ENCODE data around the gene MRPS24.

MRPS24 gene

GRCh38 chr7:43876976-43877745 is 7.8 kb upstream of the MRPS24 start:
- no peak for DNase-seq

DNA sequence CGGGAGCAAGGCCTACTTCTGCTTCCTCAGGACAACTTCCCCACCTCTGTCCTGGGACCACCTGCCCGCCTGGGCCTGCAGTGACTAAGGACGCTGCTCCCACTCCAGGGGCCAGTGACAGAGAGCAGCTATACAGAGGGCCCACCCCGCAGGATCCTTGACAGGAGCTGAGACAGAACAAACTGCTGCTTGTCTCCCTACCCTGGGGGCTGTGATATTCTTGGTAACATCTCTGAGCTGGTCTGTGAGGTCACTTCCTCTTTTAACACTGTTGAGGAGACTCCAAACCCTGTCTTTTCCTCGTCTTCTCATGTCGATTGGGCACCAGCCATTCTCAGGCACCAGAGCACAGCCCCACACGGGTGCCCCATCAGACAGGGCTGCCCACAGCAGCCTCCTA is 6.9 kb upstream of the MRPS24 start:
- DNase-seq, result no peak

DNA sequence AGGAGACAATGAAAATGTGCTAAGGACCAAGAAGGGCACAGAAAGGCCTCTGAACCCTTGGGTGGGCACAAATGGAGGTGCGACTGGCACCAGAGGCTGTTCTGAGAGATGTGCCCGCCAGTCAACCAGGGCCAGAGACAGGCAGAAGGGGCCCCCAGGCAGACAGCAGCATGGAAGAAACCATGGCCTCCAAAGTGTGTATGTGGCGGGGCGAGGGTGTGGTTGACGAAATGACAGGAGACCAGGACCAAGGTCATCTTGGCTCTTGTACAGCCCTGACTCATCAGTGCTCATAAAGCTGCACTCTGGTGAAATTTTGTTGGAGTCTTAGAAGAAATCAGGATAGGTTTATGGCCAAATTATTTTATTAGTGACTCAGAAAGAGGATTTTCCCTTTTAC is 4.0 kb upstream of the MRPS24 start:
- peak; percentile 81 for DNase-seq

DNA sequence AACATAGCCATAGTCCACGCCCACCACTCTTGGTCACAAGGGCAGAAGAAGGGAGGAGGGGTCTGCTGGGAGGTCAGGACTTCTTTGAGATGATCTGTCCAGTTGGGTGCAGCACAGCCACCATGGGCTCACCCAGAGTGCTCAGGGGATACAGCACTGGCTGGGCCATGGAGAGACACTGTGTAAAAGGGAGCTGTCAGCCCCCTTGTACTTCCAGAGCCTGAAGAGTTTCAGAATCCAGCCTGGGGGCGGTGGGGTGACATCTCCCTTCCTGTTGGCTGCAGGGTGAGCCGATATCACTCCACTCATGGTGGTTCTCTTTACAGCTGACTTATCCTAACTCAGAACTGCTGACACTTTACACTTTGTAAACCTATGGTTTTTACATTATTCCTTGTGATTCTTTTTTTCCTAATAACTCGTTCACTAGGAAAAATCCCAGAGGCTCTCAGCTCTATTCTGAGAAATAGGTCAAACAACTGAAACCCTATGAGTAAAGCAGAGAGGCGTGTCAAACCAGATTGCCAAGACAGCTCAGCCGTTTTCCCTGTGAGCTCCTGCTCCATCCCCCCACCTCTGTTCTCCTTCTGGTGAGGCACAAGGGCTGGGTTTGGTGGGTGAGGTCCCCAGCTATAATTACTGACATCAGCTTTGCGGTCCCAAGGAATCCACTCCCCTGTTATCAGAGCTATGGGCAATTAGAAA is 3.2 kb upstream of the MRPS24 start:
- peak; percentile 92 for DNase-seq

- DNase-seq, result no peak
Observed at GRCh38 chr7:43871064-43871463, 1.7 kb upstream of the MRPS24 start.

GRCh38 chr7:43870316-43870715 is 999 bp upstream of the MRPS24 start:
- no peak for DNase-seq

DNA sequence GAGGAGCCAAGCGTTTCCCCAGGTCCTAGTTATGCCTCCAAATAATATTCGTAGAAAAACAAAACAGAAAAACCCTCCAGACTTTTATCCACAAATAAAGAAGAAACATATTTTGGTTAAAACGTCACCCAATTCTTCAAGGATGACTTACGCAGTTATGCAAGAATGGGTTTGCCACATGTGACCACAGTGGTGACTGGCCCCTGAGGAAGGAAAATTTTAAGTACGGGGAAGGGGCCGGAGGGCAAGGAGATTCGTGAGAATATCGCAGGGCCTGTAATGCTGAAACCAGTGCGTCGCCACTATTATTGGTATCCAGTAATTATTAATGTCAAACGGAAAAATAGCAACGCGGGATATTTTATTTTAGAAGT is 537 bp upstream of the MRPS24 start:
- peak; percentile 92 for DNase-seq

- no peak for DNase-seq
Observed at GRCh38 chr7:43868681-43869005, 674 bp downstream of the MRPS24 start.

- DNase-seq, result no peak
Observed at GRCh38 chr7:43868181-43868580, 1.1 kb downstream of the MRPS24 start.

DNA sequence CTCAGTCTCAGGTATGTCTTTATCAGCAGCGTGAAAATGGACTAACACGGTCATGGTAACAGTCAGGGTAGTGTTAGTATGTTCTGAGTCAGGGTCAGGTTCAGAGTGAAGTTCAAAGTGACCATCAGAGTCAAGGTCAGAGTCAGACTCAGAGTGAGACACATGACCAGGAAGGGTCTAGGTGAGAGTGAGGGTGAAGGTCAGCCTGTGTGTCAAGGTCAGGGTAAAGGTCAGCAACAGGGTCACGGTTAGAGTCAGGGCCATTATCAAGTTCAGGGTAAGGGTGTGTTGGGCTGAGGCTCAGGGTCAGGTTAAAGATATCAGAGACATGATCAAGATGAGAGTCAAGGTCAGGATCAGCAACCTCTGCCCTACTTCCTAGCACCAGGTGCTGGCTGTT is 4.0 kb downstream of the MRPS24 start:
- no peak for DNase-seq

DNA sequence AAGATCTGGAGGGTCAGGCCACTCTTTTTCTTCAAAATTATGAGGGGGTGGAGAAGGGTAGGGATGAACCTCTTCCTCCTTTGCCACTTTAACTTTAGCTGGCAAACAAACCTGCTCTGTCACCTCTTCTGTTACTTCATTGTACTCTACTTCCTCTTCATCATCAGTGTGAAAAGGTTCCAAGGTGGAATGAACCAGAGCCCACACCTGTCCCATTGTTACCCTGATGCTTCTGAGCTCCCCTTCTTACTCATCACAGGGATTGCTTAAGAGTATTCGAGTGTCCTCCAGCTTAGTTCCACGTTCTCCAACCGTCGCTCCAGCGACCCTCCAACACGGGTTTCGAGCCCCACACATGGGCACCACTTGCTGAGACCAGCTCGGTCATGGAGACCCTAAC is 5.2 kb downstream of the MRPS24 start:
- DNase-seq, result no peak

DNA sequence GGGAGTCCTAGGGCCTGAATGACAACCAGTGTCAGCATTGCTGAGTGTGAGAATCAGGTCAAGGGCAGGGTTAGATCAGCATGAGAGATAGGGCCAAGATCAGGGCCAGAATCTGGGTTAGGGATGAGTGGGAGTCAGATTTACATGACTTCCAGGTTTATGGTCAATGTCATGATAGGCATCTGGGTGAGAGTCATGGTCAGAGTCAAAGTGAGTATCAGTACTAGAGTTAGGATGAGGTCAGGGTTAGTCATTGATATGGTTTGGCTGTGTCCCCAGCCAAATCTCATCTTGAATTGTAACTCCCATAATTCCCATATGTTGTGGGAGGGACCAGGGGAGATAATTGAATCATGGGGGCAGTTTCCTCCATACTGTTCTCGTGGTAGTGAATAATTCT is 12.3 kb downstream of the MRPS24 start:
- peak; percentile 42 for DNase-seq

DNA sequence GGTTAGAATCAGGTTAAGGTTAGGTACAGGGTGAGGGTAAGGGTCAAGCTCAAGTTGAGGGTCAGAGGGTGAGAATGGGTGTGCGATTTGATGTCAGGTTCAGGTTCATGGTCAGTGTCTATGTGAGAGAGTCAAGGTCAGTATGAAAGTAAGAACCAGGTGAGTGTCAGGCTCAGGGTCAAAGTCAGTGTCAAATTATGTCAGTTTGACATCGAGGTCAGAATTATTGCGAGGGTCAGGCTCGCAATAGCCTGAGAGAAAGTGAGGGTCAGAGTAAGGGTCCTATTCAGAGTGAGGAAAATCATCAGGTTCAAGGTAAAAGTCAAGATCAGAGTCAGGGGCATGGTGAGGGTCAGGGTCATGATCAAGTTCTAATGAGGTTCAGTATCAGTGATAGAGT is 13.0 kb downstream of the MRPS24 start:
- DNase-seq, result no peak

DNA sequence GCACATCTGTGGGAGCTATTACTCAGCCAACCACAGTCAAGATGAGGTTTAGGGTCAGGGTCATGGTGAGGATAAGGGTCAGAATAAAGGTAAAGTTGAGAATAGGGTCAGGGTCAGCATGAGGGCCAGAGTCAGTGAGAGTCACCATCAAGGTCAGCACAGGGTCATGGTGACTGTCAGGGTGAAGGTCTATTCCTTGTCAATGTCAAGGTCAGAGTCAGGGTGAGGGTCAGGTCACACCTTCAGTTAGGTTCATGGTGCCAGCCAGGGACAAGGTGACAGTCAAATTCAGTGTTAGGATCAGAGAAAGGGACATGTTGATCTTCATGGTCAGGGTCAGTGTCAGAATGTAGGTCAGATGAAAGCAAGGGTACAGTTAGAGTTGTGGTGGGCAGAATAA is 14.1 kb downstream of the MRPS24 start:
- no peak for DNase-seq

GRCh38 chr7:43851805-43852204 is 17.5 kb downstream of the MRPS24 start:
- DNase-seq, result no peak

- DNase-seq, result no peak
Observed at GRCh38 chr7:43850348-43851116, 18.8 kb downstream of the MRPS24 start.

DNA sequence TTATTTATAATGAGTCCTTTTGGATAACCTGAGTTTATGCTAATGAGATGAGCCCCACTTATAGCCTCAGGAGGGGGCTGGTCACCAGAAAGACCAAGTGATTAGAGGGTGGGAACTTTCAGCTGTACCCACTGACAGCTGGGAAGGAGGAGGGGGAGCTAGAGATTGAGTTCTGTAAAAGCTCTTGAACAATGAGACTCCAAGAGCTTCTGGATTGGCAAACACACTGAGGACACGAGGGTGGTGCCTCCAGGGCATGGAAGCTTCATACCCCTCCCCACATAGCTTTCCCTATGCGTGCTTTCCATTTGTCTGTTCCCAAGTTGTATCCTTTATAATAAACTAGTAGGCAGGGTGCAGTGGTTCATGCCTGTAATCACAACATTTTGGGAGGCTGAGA is 20.3 kb downstream of the MRPS24 start:
- no peak for DNase-seq

DNA sequence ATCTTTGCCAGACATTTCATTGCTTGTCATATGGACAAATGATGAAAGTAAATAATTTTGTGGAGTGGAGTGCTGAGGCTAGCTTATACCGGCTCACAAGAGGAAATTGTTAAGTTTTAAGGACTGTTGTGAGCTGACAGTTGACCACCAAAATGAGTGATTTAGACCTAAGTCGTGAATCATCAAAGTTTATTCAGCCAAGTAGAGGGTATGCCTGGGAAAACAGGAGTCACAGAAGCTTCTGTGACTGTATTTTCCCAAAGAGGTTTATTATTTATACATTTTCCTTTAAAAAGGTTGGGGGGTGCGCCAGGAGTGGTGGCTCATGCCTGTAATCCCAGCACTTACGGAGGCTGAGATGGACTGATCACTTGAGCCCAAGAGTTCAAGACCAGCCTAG is 21.8 kb downstream of the MRPS24 start:
- DNase-seq, result peak; percentile 39

DNA sequence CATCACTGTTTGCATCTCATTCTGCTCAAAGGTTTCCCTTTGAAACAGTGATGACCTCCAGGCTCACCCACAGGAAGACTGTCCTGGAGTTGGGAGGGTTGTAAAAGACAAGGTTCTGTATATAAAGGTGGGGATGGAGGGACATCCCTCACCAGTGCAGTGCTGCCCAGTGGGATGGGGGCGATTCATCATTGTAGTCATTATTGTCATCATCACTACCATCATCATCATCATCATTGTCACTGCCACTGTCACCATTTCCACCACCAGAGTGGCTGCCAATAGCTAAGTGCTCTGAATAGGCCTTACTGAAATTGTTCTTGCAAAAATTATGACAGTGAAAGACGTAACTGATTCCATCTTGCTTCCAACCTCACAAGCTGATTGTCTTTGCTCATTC is 24.7 kb downstream of the MRPS24 start:
- DNase-seq, result no peak

GRCh38 chr7:43844257-43844656 is 25.1 kb downstream of the MRPS24 start:
- DNase-seq, result no peak

DNA sequence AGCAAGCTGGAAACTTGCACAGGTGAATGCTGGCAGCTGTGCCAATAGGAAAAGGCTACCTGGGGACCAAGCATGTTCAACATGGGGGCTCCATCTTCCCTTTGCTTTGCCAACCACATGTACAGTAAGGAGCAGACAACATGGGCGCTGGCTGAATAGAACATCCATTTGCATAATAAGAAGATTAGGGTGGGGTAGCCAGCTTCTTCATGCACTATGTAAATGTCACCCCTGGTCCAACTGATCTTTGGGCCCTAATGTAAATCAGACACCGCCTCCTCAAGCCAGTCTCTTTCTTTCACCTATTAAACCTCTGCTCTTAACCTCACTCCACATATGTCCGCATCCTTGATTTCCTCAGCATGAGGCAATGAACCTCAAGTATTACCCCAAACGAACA is 26.0 kb downstream of the MRPS24 start:
- no peak for DNase-seq

DNA sequence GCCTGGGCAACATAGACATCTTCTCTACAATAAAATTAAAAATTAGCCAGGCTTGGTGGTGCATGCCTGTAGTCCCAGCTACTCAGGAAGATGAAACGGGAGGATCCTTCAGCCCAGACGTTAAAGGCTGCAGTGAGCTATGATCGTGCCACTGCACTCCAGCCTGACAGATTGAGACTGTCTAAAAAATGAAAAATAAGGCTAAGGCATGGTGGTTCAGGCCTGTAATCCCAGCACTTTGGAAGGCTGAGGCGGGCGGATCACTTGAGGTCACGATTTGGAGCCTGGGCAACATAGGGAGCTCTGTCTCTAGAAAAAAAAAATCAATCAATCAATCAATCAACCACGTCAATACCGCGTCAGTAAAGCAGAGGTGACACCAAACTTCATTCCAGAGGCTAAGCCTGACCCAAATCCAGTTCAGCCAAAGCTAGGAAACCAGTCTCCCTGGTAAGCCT is 31.1 kb downstream of the MRPS24 start:
- DNase-seq, result no peak

- DNase-seq, result no peak
Observed at GRCh38 chr7:43834463-43835251, 34.7 kb downstream of the MRPS24 start.

Data from HCEC 1CT (cell line).